OCI-LY3 (cell line): ENCODE results near the gene IMPG1.

Experiments used
- H2AFZ ChIP-seq: fragments of 200-600, 300-600 bp; shearing (Covaris generic); 2 replicates; pipeline ENCODE4 v1.6.0; 2014; ENCODE audit warnings: antibody characterized with exemption, low read depth, low read length
- H3K27ac ChIP-seq: fragments of 200-600, 300-600 bp; sonication (generic); 2 replicates; pipeline ENCODE4 v1.5.1; 2014; ENCODE audit warnings: mild to moderate bottlenecking, low read length, moderate library complexity, mixed read lengths
- H3K27me3 ChIP-seq: fragments of 200-600, 300-600 bp; sonication (generic); 2 replicates; pipeline ENCODE4 v1.6.1; 2014; ENCODE audit warnings: low read depth, low read length, mixed read lengths
- H3K36me3 ChIP-seq: fragments of 200-600, 300-600 bp; sonication (generic); replicated peaks from 2 replicates; pipeline ENCODE3; 2014; ENCODE audit warnings: low read depth, low read length, mixed read lengths
- H3K4me1 ChIP-seq: fragments of 300-600, 200-600 bp; sonication (generic); 2 replicates; pipeline ENCODE4 v1.6.1; 2014; ENCODE audit warnings: low read length, mixed read lengths
- H3K4me2 ChIP-seq: fragments of 200-600, 300-600 bp; sonication (generic); 2 replicates; pipeline ENCODE4 v1.6.1; 2014; ENCODE audit warnings: low read length, mixed read lengths
- H3K4me3 ChIP-seq: fragments of 300-600, 200-600 bp; sonication (generic); 2 replicates; pipeline ENCODE4 v1.5.1; 2014; ENCODE audit warnings: antibody characterized with exemption, mild to moderate bottlenecking, low read length, moderate library complexity
- H3K79me2 ChIP-seq: fragments of 300-600, 200-600 bp; shearing (Covaris generic); 2 replicates; pipeline ENCODE4 v1.6.1; 2014; ENCODE audit warnings: mild to moderate bottlenecking, low read length, mixed read lengths
- H3K9ac ChIP-seq: fragments of 300-600, 200-600 bp; shearing (Covaris generic); 2 replicates; pipeline ENCODE4 v1.6.0; 2014; ENCODE audit warnings: mild to moderate bottlenecking, low read length, moderate library complexity
- H3K9me3 ChIP-seq: fragments of 200-600, 300-600 bp; shearing (Covaris generic); 2 replicates; pipeline ENCODE4 v1.6.1; 2014; ENCODE audit warnings: low read length, mixed read lengths; ENCODE audit not compliant: insufficient read depth
- H4K20me1 ChIP-seq: fragments of 200-600, 300-600 bp; sonication (generic); 2 replicates; pipeline ENCODE4 v1.6.1; 2016; ENCODE audit warnings: low read length, mixed read lengths; ENCODE audit not compliant: insufficient read depth
- CTCF ChIP-seq: fragments of 200-600, 300-600 bp; sonication (generic); IDR thresholded peaks from 2 replicates; pipeline ENCODE4 v1.5.1; 2014; ENCODE audit warnings: antibody characterized with exemption, low read length, low read depth
- EZH2phosphoT487 ChIP-seq: fragments of 200-600 bp; shearing (Covaris generic); IDR thresholded peaks from 2 replicates; pipeline ENCODE4 v1.6.1; 2018; ENCODE audit warnings: antibody characterized with exemption, mixed run types, low read depth

IMPG1 gene

GRCh38 chr6:76026101-76026500, 46.4 kb downstream of the IMPG1 start:
- no peak overlapping the region for H2AFZ ChIP-seq
- no peaks in the 10 kb centered on the region for H3K4me1 ChIP-seq
- peaks cover 4% of the 10 kb centered on the region for H3K36me3 ChIP-seq
- peaks cover 36% of the 10 kb centered on the region for H3K9me3 ChIP-seq
- no peaks in the 10 kb centered on the region for H3K79me2 ChIP-seq
- H4K20me1 ChIP-seq = no peaks in the 10 kb centered on the region
- TF ChIP-seq EZH2phosphoT487 = no peak
- no peak for TF ChIP-seq CTCF
- H3K9ac ChIP-seq = no peak overlapping the region
- H3K27ac ChIP-seq = no peak overlapping the region
- H3K27me3 ChIP-seq = no peaks in the 10 kb centered on the region
- H3K4me2 ChIP-seq = no peak overlapping the region
- no peak overlapping the region for H3K4me3 ChIP-seq

GRCh38 chr6:76014626-76015530, 57.6 kb downstream of the IMPG1 start:
- Histone ChIP-seq H3K27ac (no peak overlapping the region), H3K27me3 (no peaks in the 10 kb centered on the region), H4K20me1 (no peaks in the 10 kb centered on the region), H2AFZ (no peak overlapping the region), H3K36me3 (no peaks in the 10 kb centered on the region), H3K4me3 (no peak overlapping the region), H3K9me3 (no peaks in the 10 kb centered on the region; the same call in 1 of the 2 replicates), H3K4me2 (no peak overlapping the region), H3K79me2 (no peaks in the 10 kb centered on the region), H3K9ac (no peak overlapping the region), H3K4me1 (no peaks in the 10 kb centered on the region)
- TF ChIP-seq CTCF = no peak
- no peak for TF ChIP-seq EZH2phosphoT487

DNA sequence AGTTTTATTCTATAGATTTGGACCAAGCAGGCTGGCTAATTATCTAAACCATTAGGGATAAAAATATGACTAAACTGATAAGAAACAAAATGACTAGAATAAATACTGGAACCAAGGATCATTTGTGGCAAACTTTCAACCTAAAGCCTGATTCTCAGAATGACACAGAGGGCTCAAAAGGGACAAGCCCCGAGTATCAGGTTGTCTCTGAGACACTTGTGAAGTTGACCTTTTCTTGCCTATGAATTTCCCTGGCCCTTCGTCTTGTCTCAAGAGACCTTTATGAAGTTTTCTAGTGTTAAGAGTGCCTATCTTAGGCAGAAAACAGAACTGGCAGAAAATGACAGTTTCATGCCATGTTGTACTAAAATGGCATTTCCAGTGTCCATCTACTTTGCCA, 68.3 kb downstream of the IMPG1 start:
- Histone ChIP-seq H2AFZ (0 out of 2 replicates have a peak overlapping the region, but pooled peaks have one; percentile 13), H3K27me3 (no peaks in the 10 kb centered on the region), H3K27ac (peak overlapping the region; percentile 71), H3K79me2 (no peaks in the 10 kb centered on the region), H3K4me3 (peak overlapping the region; percentile 47), H3K4me2 (peak overlapping the region; percentile 71), H3K36me3 (no peaks in the 10 kb centered on the region), H3K9me3 (no peaks in the 10 kb centered on the region), H4K20me1 (no peaks in the 10 kb centered on the region), H3K9ac (peak overlapping the region; percentile 27; the same call in 1 of the 2 replicates), H3K4me1 (peaks cover 42% of the 10 kb centered on the region)
- TF ChIP-seq CTCF (peak; percentile 10; the same call in 1 of the 2 replicates), EZH2phosphoT487 (0 out of 2 replicates have a peak, but pooled peaks have one; percentile 34)

DNA sequence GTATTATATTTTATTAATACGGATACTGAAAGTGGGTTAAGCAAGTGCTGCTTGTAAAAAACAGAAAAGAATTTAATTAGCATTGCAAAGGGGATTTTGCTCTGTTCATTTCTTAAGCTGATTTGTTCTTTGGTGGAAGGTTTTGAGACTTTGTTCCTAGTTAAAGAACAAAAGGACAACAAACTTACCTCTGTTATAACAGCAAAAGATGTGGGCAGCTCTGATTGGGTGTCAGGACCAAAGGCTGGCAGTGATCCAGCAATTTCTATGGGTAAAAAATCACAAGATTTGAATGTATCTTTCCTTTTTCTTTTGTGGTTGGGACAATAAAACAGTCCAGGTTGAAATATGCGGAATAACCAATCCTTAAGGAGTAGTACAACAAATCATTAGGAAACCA, 68.8 kb downstream of the IMPG1 start:
- H3K36me3 ChIP-seq = no peaks in the 10 kb centered on the region
- peak overlapping the region; percentile 71 for H3K27ac ChIP-seq
- H3K9me3 ChIP-seq = no peaks in the 10 kb centered on the region
- H3K79me2 ChIP-seq = no peaks in the 10 kb centered on the region
- no peaks in the 10 kb centered on the region for H3K27me3 ChIP-seq
- H3K9ac ChIP-seq = peak overlapping the region; percentile 27; the same call in 1 of the 2 replicates
- peaks cover 42% of the 10 kb centered on the region for H3K4me1 ChIP-seq
- TF ChIP-seq EZH2phosphoT487 (no peak), CTCF (no peak)
- no peaks in the 10 kb centered on the region for H4K20me1 ChIP-seq
- peak overlapping the region; percentile 47 for H3K4me3 ChIP-seq
- peak overlapping the region; percentile 71 for H3K4me2 ChIP-seq
- H2AFZ ChIP-seq = no peak overlapping the region
